ENCODE data around the gene MAP2K7. TPM values are rescaled to one million over a fixed set of nuclear protein-coding genes. Genes with fewer than 3 reads are reported as not detected.

MAP2K7 gene
- polyA plus RNA-seq, 1 donor (not counting 4 experiments of a cell fraction or from before 2014, with no cell fraction given): 8.4 TPM

DNA sequence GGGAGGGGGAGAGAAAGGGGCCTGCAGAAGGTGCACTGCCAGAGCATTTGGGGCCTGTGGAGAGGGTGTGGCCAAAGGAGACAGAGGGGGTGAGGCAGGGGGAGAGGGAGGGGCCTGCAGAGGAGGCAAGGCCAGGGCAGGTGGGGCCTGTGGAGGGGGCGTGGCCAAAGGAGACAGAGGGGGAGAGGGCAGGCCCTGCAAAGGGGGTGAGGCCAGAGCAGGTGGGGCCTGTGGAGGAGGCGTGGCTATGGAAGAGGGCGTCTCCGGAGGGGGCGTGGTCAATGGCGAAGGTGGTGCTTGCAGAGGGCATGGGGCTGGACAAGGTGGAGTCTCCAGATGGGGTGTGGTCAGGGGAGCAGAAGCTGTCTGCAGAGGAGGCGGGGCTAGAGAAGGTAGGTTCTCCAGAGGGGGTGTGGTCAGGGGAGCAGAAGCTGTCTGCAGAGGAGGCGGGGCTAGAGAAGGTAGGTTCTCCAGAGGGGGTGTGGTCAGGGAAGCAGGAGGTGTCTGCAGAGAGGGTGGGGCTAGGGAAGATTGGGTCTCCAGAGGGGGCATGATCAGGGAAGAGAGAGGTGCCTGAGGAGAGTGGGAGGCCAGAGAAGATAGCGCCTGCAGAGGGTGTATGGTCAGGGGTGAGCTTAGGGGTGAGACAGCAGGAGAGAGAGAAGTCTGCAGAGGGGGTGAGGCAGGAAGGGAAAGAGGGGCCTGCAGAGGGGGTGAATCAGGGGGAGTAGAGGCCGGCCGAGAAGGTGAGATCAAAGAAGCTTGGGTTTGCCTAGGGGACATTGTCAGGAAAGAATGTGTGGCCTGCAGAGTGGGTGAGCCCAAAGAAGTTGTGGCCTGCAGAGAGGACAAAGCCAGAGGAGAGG lies 32.9 kb upstream of the MAP2K7 start:
- TF ChIP-seq, protein P1, sequence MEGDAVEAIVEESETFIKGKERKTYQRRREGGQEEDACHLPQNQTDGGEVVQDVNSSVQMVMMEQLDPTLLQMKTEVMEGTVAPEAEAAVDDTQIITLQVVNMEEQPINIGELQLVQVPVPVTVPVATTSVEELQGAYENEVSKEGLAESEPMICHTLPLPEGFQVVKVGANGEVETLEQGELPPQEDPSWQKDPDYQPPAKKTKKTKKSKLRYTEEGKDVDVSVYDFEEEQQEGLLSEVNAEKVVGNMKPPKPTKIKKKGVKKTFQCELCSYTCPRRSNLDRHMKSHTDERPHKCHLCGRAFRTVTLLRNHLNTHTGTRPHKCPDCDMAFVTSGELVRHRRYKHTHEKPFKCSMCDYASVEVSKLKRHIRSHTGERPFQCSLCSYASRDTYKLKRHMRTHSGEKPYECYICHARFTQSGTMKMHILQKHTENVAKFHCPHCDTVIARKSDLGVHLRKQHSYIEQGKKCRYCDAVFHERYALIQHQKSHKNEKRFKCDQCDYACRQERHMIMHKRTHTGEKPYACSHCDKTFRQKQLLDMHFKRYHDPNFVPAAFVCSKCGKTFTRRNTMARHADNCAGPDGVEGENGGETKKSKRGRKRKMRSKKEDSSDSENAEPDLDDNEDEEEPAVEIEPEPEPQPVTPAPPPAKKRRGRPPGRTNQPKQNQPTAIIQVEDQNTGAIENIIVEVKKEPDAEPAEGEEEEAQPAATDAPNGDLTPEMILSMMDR (optimal IDR thresholded peaks at IDR 0.05 in 1 of 3, IDR thresholded peaks at IDR 0.05 in 1 of 3, conservative IDR thresholded peaks at IDR 0.05 in 1 of 3; ENCODE audit: extremely low read depth in 1 of 3, insufficient read depth in 2 of 3, low read length in 3 of 3): no peak
- TF ChIP-seq EZH2 (IDR thresholded peaks at IDR 0.05; ENCODE audit: low read length): no peak
- peaks cover 32% of the 10 kb centered on the region for H3K27me3 ChIP-seq (ENCODE audit: control insufficient read depth, extremely low read depth, insufficient read depth, low read length)
- FAIRE-seq: peak; percentile 52

DNA sequence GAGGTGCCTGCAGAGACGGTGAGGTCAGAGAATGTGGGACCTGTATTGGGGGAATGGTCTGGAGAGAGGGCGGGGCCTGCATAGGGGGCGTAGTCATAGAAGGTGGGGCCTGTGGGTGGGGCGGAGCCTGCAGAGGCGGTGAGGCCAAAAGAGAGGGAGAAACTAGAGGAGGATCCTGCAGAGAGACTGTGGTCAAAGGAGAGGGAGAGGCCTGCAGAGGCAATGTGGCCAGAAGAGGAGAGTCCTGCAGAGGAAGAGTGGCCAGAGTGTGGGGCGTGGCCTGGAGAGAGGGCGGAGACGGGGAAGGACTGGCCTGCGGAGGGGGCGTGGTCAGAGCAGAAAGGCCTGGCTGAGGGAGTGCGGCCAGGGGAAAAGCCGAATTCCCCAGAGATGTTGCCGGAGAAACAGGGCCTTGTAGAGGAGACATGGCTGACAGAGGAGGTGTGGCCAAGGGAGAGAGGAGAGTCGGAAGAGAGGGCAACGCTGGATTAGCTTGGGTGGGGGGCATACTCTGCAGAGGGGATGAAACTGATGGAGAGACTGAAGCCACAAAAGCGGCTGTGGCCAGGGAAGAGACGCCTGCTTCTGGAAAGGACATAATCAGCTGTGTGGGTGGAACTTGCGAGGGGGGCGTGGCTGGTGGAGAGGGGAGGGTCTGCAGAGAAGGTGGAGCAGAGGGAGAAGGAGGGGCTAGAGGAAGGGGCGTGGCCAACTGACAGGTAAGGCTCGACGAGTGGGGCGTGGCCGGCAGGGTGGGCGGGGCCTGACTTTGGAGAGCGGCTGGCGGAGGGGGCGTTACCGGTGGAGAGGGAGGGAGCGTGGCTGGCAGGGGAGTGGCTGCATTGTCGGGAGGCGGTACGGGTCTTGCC lies 32.0 kb upstream of the MAP2K7 start:
- Histone ChIP-seq H3K4me1 (ENCODE audit: control insufficient read depth, extremely low read depth, insufficient read depth, low read length) (peaks cover 18% of the 10 kb centered on the region), H3K4me2 (ENCODE audit: control insufficient read depth, extremely low read depth, insufficient read depth, low read depth, low read length) (peak overlapping the region; percentile 89), H3K79me2 (ENCODE audit: control insufficient read depth, insufficient read depth, low read length) (no peaks in the 10 kb centered on the region), H4K20me1 (ENCODE audit: control insufficient read depth, extremely low read depth, insufficient read depth, low read length) (peaks cover 2% of the 10 kb centered on the region), H3K9me1 (ENCODE audit: control insufficient read depth, extremely low read depth, insufficient read depth, low read length) (no peaks in the 10 kb centered on the region), H3K4me3 (ENCODE audit: control insufficient read depth in 2 of 3, extremely low read depth in 1 of 3, insufficient read depth in 2 of 3, low read depth in 1 of 3, low read length in 3 of 3) (peak overlapping the region; percentile 19 to 62 (median 53)), H3K9ac (ENCODE audit: control insufficient read depth, extremely low read depth, insufficient read depth, low read length) (peak overlapping the region; percentile 43), H2AFZ (ENCODE audit: control insufficient read depth, low read length) (peak overlapping the region; percentile 90), H3K9me3 (ENCODE audit: control insufficient read depth, low read depth, low read length) (no peaks in the 10 kb centered on the region), H3K27ac (ENCODE audit: control insufficient read depth, insufficient read depth, low read length) (peak overlapping the region; percentile 73), H3K36me3 (ENCODE audit: control insufficient read depth in 2 of 2, extremely low read depth in 1 of 2, insufficient read depth in 2 of 2, low read length in 2 of 2) (no peaks in the 10 kb centered on the region), H3K27me3 (ENCODE audit: control insufficient read depth, extremely low read depth, insufficient read depth, low read length) (peaks cover 38% of the 10 kb centered on the region)
- FAIRE-seq: peak; percentile 64
- TF ChIP-seq, protein P1 (optimal IDR thresholded peaks at IDR 0.05 in 1 of 3, IDR thresholded peaks at IDR 0.05 in 1 of 3, conservative IDR thresholded peaks at IDR 0.05 in 1 of 3; ENCODE audit: extremely low read depth in 1 of 3, insufficient read depth in 2 of 3, low read length in 3 of 3): no peak
- no peak for TF ChIP-seq EZH2 (IDR thresholded peaks at IDR 0.05; ENCODE audit: low read length)
- dilution Hi-C loops (cut with MboI; ENCODE audit: extremely low pct_ligation_motif_present, low sequenced_read_pairs): no loop called here
- peak; percentile 93 for DNase-seq (ENCODE audit: low read depth, low spot score)

More for the DNA sequence above, 32.9 kb upstream of the MAP2K7 start:
- Histone ChIP-seq H3K79me2 (ENCODE audit: control insufficient read depth, insufficient read depth, low read length) (no peaks in the 10 kb centered on the region), H3K9ac (ENCODE audit: control insufficient read depth, extremely low read depth, insufficient read depth, low read length) (no peak overlapping the region), H3K27ac (ENCODE audit: control insufficient read depth, insufficient read depth, low read length) (no peak overlapping the region), H3K9me3 (ENCODE audit: control insufficient read depth, low read depth, low read length) (no peaks in the 10 kb centered on the region), H3K4me3 (ENCODE audit: control insufficient read depth in 2 of 3, extremely low read depth in 1 of 3, insufficient read depth in 2 of 3, low read depth in 1 of 3, low read length in 3 of 3) (no peak overlapping the region), H3K4me1 (ENCODE audit: control insufficient read depth, extremely low read depth, insufficient read depth, low read length) (peaks cover 20% of the 10 kb centered on the region), H4K20me1 (ENCODE audit: control insufficient read depth, extremely low read depth, insufficient read depth, low read length) (peaks cover 2% of the 10 kb centered on the region), H3K36me3 (ENCODE audit: control insufficient read depth in 2 of 2, extremely low read depth in 1 of 2, insufficient read depth in 2 of 2, low read length in 2 of 2) (no peaks in the 10 kb centered on the region), H3K9me1 (ENCODE audit: control insufficient read depth, extremely low read depth, insufficient read depth, low read length) (no peaks in the 10 kb centered on the region), H2AFZ (ENCODE audit: control insufficient read depth, low read length) (no peak overlapping the region), H3K4me2 (ENCODE audit: control insufficient read depth, extremely low read depth, insufficient read depth, low read depth, low read length) (peak overlapping the region; percentile 89)
- DNase-seq (ENCODE audit: low read depth, low spot score): no peak
- dilution Hi-C loops (cut with MboI; ENCODE audit: extremely low pct_ligation_motif_present, low sequenced_read_pairs): no loop called here
